SK-N-SH (cell line): ENCODE results near the gene NEK6.

ENCODE experiments used
- CHD2 ChIP-seq: fragments of 150-350 bp; IDR thresholded peaks from 2 replicates; pipeline ENCODE4 v1.6.1; 2018; ENCODE audit warnings: low read length; ENCODE audit not compliant: partially characterized antibody
- EP300 ChIP-seq, 2 experiments: IDR thresholded peaks; 2 replicates each; pipeline versions ENCODE4 v1.4.0 to v1.6.1; 2012; ENCODE audit warnings: borderline replicate concordance in 1 of 2, low read depth in 1 of 2, low read length in 1 of 2
- EZH2phosphoT487 ChIP-seq: fragments of 200-600 bp; sonication (generic); IDR thresholded peaks from 2 replicates; pipeline ENCODE4 v1.6.1; 2017; ENCODE audit warnings: low read depth, mixed run types, mild to moderate bottlenecking, antibody characterized with exemption, moderate library complexity, borderline replicate concordance
- FOSL2 ChIP-seq: IDR thresholded peaks from 2 replicates; pipeline ENCODE4 v1.4.0; 2012; ENCODE audit warnings: low read depth, mild to moderate bottlenecking, moderate library complexity, borderline replicate concordance
- GATA2 ChIP-seq: sonication (generic); formaldehyde crosslinking; IDR thresholded peaks from 2 replicates; pipeline ENCODE4 v1.5.0; 2020; ENCODE audit warnings: mild to moderate bottlenecking, missing genetic modification reagents
- POLR2AphosphoS5 ChIP-seq: IDR thresholded peaks from 2 replicates; pipeline ENCODE4 v1.6.1; 2012; ENCODE audit warnings: low read depth, low read length
- TAF1 ChIP-seq: IDR thresholded peaks from 2 replicates; pipeline ENCODE4 v1.6.1; 2012; ENCODE audit warnings: low read depth, mild to moderate bottlenecking, low read length, moderate library complexity, borderline replicate concordance
- YY1 ChIP-seq: IDR thresholded peaks from 2 replicates; pipeline ENCODE4 v1.4.0; 2012; ENCODE audit warnings: low read depth, mild to moderate bottlenecking
- TF ChIP-seq, protein P1 (sequence below): IDR thresholded peaks from 2 replicates; pipeline ENCODE4 v1.4.0; 2012; ENCODE audit warnings: low read depth
- TF ChIP-seq, protein P2 (sequence below): fragments of 200-600 bp; sonication (generic); IDR thresholded peaks from 2 replicates; pipeline ENCODE4 v1.6.1; 2017; ENCODE audit warnings: antibody characterized with exemption, mild to moderate bottlenecking, moderate library complexity
- TF ChIP-seq, protein P3 (sequence below): fragments of 150-350 bp; IDR thresholded peaks from 2 replicates; pipeline ENCODE4 v1.6.1; 2017; ENCODE audit warnings: antibody characterized with exemption, low read length, low read depth, borderline replicate concordance
- TF ChIP-seq, protein P4 (sequence below): IDR thresholded peaks from 2 replicates; pipeline ENCODE4; 2012
- TF ChIP-seq, protein P5 (sequence below): IDR thresholded peaks from 2 replicates; pipeline ENCODE4 v1.4.0; 2012; ENCODE audit warnings: low read depth, borderline replicate concordance
- TF ChIP-seq, protein P6 (sequence below): IDR thresholded peaks from 2 replicates; pipeline ENCODE4 v1.6.1; 2012; ENCODE audit warnings: mild to moderate bottlenecking, low read depth, low read length, moderate library complexity

DNA sequence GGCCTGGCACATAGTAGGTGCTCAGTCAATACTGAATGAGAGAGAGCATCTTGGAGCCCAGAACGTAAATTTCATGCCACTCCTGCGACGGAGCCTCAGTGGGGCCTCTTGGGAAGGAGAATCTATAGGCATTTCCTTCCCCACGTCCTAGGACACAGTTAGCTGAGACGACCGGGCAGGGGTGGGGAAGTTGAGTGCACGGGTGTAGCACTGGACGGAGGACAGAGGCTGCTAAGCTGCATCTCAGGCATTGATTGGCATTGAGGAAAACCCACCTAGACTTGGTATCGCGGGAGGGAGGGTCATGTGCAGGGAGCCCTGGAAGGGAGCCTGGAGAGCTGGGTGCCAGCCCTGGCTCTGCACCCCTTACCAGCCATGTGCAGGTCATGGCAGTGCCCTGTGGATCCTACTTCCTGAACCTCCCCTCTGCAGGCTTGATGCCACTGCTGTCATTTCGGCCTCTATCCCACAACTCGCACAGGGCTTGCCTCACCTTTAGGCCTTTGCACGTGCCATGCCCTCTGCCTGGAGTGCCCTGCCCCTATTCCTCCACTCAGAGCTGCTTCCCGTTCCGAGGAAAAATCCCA is 25.6 kb downstream of the NEK6 start:
- TF ChIP-seq, protein P1, sequence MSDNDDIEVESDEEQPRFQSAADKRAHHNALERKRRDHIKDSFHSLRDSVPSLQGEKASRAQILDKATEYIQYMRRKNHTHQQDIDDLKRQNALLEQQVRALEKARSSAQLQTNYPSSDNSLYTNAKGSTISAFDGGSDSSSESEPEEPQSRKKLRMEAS: no peak
- TF ChIP-seq TAF1 (no peak), EP300 (IDR thresholded peaks at IDR 0.05; ENCODE audit: borderline replicate concordance in 1 of 2, low read depth in 1 of 2, low read length in 1 of 2) (no peak), GATA2 (no peak), CHD2 (no peak), POLR2AphosphoS5 (no peak), YY1 (no peak), EZH2phosphoT487 (no peak), FOSL2 (no peak)
- TF ChIP-seq, protein P2, sequence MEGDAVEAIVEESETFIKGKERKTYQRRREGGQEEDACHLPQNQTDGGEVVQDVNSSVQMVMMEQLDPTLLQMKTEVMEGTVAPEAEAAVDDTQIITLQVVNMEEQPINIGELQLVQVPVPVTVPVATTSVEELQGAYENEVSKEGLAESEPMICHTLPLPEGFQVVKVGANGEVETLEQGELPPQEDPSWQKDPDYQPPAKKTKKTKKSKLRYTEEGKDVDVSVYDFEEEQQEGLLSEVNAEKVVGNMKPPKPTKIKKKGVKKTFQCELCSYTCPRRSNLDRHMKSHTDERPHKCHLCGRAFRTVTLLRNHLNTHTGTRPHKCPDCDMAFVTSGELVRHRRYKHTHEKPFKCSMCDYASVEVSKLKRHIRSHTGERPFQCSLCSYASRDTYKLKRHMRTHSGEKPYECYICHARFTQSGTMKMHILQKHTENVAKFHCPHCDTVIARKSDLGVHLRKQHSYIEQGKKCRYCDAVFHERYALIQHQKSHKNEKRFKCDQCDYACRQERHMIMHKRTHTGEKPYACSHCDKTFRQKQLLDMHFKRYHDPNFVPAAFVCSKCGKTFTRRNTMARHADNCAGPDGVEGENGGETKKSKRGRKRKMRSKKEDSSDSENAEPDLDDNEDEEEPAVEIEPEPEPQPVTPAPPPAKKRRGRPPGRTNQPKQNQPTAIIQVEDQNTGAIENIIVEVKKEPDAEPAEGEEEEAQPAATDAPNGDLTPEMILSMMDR: no peak
- TF ChIP-seq, protein P3, sequence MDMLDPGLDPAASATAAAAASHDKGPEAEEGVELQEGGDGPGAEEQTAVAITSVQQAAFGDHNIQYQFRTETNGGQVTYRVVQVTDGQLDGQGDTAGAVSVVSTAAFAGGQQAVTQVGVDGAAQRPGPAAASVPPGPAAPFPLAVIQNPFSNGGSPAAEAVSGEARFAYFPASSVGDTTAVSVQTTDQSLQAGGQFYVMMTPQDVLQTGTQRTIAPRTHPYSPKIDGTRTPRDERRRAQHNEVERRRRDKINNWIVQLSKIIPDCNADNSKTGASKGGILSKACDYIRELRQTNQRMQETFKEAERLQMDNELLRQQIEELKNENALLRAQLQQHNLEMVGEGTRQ: no peak
- TF ChIP-seq, protein P4, sequence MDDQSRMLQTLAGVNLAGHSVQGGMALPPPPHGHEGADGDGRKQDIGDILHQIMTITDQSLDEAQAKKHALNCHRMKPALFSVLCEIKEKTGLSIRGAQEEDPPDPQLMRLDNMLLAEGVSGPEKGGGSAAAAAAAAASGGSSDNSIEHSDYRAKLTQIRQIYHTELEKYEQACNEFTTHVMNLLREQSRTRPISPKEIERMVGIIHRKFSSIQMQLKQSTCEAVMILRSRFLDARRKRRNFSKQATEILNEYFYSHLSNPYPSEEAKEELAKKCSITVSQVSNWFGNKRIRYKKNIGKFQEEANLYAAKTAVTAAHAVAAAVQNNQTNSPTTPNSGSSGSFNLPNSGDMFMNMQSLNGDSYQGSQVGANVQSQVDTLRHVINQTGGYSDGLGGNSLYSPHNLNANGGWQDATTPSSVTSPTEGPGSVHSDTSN: no peak
- TF ChIP-seq, protein P5, sequence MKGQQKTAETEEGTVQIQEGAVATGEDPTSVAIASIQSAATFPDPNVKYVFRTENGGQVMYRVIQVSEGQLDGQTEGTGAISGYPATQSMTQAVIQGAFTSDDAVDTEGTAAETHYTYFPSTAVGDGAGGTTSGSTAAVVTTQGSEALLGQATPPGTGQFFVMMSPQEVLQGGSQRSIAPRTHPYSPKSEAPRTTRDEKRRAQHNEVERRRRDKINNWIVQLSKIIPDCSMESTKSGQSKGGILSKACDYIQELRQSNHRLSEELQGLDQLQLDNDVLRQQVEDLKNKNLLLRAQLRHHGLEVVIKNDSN: no peak
- TF ChIP-seq, protein P6, sequence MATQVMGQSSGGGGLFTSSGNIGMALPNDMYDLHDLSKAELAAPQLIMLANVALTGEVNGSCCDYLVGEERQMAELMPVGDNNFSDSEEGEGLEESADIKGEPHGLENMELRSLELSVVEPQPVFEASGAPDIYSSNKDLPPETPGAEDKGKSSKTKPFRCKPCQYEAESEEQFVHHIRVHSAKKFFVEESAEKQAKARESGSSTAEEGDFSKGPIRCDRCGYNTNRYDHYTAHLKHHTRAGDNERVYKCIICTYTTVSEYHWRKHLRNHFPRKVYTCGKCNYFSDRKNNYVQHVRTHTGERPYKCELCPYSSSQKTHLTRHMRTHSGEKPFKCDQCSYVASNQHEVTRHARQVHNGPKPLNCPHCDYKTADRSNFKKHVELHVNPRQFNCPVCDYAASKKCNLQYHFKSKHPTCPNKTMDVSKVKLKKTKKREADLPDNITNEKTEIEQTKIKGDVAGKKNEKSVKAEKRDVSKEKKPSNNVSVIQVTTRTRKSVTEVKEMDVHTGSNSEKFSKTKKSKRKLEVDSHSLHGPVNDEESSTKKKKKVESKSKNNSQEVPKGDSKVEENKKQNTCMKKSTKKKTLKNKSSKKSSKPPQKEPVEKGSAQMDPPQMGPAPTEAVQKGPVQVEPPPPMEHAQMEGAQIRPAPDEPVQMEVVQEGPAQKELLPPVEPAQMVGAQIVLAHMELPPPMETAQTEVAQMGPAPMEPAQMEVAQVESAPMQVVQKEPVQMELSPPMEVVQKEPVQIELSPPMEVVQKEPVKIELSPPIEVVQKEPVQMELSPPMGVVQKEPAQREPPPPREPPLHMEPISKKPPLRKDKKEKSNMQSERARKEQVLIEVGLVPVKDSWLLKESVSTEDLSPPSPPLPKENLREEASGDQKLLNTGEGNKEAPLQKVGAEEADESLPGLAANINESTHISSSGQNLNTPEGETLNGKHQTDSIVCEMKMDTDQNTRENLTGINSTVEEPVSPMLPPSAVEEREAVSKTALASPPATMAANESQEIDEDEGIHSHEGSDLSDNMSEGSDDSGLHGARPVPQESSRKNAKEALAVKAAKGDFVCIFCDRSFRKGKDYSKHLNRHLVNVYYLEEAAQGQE: no peak
